HS-27A (cell line): ENCODE data around the gene LRRC37A2.
"Not testable (repeated sequence)": the region's sequence is repeated elsewhere in the genome, so short reads cannot be mapped to it uniquely, and the experiment has no call there.

Source experiments
- DNase-seq: peaks from one replicate; pipeline ENCODE4 v3.0.0-alpha.2; 2012; ENCODE audit warnings: low read depth, missing footprints

The LRRC37A2 gene

DNA sequence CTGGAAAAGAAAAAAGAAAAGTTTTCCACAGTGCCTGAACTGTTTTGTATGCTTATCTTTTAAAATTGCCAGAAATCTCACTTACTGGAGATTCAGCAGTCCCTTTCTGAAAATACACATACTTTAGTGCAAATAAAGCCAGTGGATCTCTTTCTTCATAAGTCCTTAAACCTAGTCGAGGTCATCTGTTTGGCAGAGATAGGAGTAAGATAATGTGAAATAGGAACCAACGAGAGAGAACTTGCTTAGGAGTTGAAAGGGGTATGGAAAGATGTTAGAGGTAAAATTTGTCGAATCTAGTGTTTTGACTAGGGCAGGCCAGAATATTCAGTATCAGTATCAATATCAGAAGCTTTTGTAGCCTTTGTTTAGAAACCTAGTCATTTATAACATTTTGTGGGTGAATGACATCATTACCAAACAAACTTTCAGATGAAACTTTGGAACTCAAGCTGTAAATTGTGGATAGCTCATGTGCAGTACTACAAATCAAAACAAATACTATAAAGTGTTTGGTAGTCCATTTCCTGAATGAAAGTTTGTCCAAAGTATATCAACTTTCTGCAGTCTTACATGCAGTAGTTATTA lies 86.2 kb downstream of the LRRC37A2 start:
- DNase-seq, result not testable (repeated sequence)

DNA sequence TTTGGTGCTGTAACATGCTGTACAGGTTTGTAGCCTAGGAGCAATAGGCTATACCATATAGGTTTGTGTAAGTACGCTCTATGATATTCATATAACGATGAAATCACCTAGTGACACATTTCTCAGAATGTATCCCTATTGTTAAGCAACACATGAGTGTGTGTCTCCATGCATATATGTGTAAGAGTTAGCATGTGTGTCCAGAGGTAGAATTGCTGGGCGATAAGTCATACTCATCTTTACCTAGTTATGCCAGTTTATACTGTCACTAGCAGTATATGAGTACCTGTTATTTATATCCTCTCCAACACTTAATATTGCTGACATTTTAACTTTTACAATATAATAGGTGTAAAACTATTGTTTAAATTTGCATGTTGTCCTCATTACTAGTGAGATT lies 88.5 kb downstream of the LRRC37A2 start:
- not testable (repeated sequence) for DNase-seq

DNA sequence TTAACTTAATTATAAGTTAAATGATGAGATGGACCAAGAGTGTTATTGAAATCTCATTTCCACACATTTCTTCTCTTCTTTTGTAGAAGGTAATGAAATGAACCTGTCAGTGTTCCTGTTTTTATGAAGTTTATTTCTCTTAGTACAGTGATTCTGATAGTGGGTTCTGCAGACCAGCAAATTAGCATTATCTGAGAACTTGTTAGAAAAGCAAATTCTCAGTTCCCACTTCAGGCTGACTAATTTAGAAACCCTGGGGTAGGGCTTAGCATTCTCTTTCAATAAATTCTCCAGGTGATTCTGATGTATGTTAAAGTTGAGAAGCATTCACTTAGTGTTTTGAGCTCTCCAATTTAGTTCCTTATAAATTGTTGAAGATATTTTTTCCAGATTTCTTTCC lies 90.9 kb downstream of the LRRC37A2 start:
- DNase-seq, result not testable (repeated sequence)
